DOHH2 (cell line): ENCODE measurements around the gene MYO5C.
"Not testable (repeated sequence)": the region's sequence is repeated elsewhere in the genome, so short reads cannot be mapped to it uniquely, and the experiment has no call there.

Source experiments
- H3F3A ChIP-seq: fragments of 200-600 bp; sonication (generic), shearing (Covaris generic); 2 replicates; pipeline ENCODE4 v1.6.0; 2016; ENCODE audit warnings: antibody characterized with exemption, mild to moderate bottlenecking; ENCODE audit not compliant: control insufficient read depth, insufficient read depth
- H3K27ac ChIP-seq: fragments of 200-600 bp; sonication (generic); 2 replicates; pipeline ENCODE4 v1.5.1; 2014; ENCODE audit warnings: low read depth, mild to moderate bottlenecking, low read length, moderate library complexity
- H3K27me3 ChIP-seq: fragments of 200-600 bp; sonication (generic); 2 replicates; pipeline ENCODE4 v1.6.1; 2014; ENCODE audit warnings: mild to moderate bottlenecking, low read length, mixed read lengths; ENCODE audit not compliant: control insufficient read depth
- H3K36me3 ChIP-seq: fragments of 200-600 bp; sonication (generic); 2 replicates; pipeline ENCODE4 v1.6.1; 2014; ENCODE audit warnings: mild to moderate bottlenecking, low read length, moderate library complexity, mixed read lengths; ENCODE audit not compliant: control insufficient read depth
- H3K4me1 ChIP-seq: fragments of 200-600 bp; sonication (generic); 2 replicates; pipeline ENCODE4 v1.6.1; 2014; ENCODE audit warnings: mild to moderate bottlenecking, low read length, mixed read lengths; ENCODE audit not compliant: control insufficient read depth
- H3K4me2 ChIP-seq: fragments of 200-600 bp; sonication (generic); 2 replicates; pipeline ENCODE4 v1.6.0; 2014; ENCODE audit warnings: mild to moderate bottlenecking, low read length, moderate library complexity
- H3K4me3 ChIP-seq: fragments of 200-600 bp; sonication (generic); 2 replicates; pipeline ENCODE4 v1.5.1; 2014; ENCODE audit warnings: mild to moderate bottlenecking, low read length, mixed read lengths
- H3K79me2 ChIP-seq: fragments of 200-600 bp; sonication (generic); 2 replicates; pipeline ENCODE4 v1.6.1; 2014; ENCODE audit warnings: mild to moderate bottlenecking, low read length, mixed read lengths; ENCODE audit not compliant: control insufficient read depth
- H3K9me2 ChIP-seq: fragments of 200-600 bp; sonication (generic); replicated peaks from 2 replicates; pipeline ENCODE4 v1.6.1; 2014; ENCODE audit warnings: mild to moderate bottlenecking, low read length, mixed read lengths; ENCODE audit not compliant: control insufficient read depth
- H3K9me3 ChIP-seq: fragments of 200-600 bp; sonication (generic); 2 replicates; pipeline ENCODE4 v1.6.1; 2014; ENCODE audit warnings: antibody characterized with exemption, low read length, mixed read lengths; ENCODE audit not compliant: control insufficient read depth, insufficient read depth
- H4K20me1 ChIP-seq: fragments of 200-600 bp; sonication (generic); 2 replicates; pipeline ENCODE4 v1.6.0; 2014; ENCODE audit warnings: low read depth, mild to moderate bottlenecking, antibody characterized with exemption, low read length, moderate library complexity; ENCODE audit not compliant: control insufficient read depth, insufficient read depth
- CTCF ChIP-seq: fragments of 200-600 bp; sonication (generic); IDR thresholded peaks from one replicate; pipeline ENCODE4 v1.5.1; 2014; ENCODE audit warnings: antibody characterized with exemption, mild to moderate bottlenecking, low read depth, low read length; ENCODE audit not compliant: poor library complexity, severe bottlenecking
- EZH2phosphoT487 ChIP-seq: fragments of 200-600 bp; sonication (generic); IDR thresholded peaks from 2 replicates; pipeline ENCODE4 v1.6.1; 2017; ENCODE audit warnings: borderline replicate concordance, mild to moderate bottlenecking, antibody characterized with exemption, low read length, moderate library complexity, mixed read lengths

Gene MYO5C

GRCh38 chr15:52288051-52288942 is 7.3 kb downstream of the MYO5C start:
- Histone ChIP-seq H3K36me3 (no peaks in the 10 kb centered on the region), H3K4me3 (no peak overlapping the region), H3K27ac (no peak overlapping the region), H3K27me3 (peaks cover 25% of the 10 kb centered on the region), H3K79me2 (no peaks in the 10 kb centered on the region), H4K20me1 (no peaks in the 10 kb centered on the region), H3K9me2 (no peaks in the 10 kb centered on the region), H3K9me3 (no peaks in the 10 kb centered on the region), H3K4me1 (no peaks in the 10 kb centered on the region), H3F3A (no peaks in the 10 kb centered on the region), H3K4me2 (no peak overlapping the region)
- TF ChIP-seq CTCF (no peak), EZH2phosphoT487 (no peak)

GRCh38 chr15:52287114-52287513 is 8.5 kb downstream of the MYO5C start:
- H3K27me3 ChIP-seq: peaks cover 13% of the 10 kb centered on the region
- no peaks in the 10 kb centered on the region for H3K79me2 ChIP-seq
- H3K9me2 ChIP-seq: no peaks in the 10 kb centered on the region
- TF ChIP-seq CTCF (no peak), EZH2phosphoT487 (no peak)
- no peaks in the 10 kb centered on the region for H3K9me3 ChIP-seq
- H3K27ac ChIP-seq: no peak overlapping the region
- H4K20me1 ChIP-seq: no peaks in the 10 kb centered on the region
- no peaks in the 10 kb centered on the region for H3K36me3 ChIP-seq
- no peak overlapping the region for H3K4me3 ChIP-seq
- H3K4me2 ChIP-seq: no peak overlapping the region
- H3K4me1 ChIP-seq: no peaks in the 10 kb centered on the region
- H3F3A ChIP-seq: no peaks in the 10 kb centered on the region

GRCh38 chr15:52285941-52286340 is 9.7 kb downstream of the MYO5C start:
- H3K36me3 ChIP-seq, H3K4me2 ChIP-seq, H3K4me3 ChIP-seq, H3K9me3 ChIP-seq, H3K9me2 ChIP-seq, H4K20me1 ChIP-seq, H3K4me1 ChIP-seq, H3K27ac ChIP-seq, H3F3A ChIP-seq, H3K79me2 ChIP-seq, H3K27me3 ChIP-seq: not testable (repeated sequence)

- H3K9me2 ChIP-seq: no peaks in the 10 kb centered on the region
- H3K79me2 ChIP-seq: no peaks in the 10 kb centered on the region
- no peaks in the 10 kb centered on the region for H3F3A ChIP-seq
- H3K9me3 ChIP-seq: no peaks in the 10 kb centered on the region
- H3K4me2 ChIP-seq: no peak overlapping the region
- TF ChIP-seq EZH2phosphoT487: no peak
- no peak for TF ChIP-seq CTCF
- H3K4me1 ChIP-seq: no peaks in the 10 kb centered on the region
- H3K27me3 ChIP-seq: no peaks in the 10 kb centered on the region
- H3K27ac ChIP-seq: no peak overlapping the region
- no peak overlapping the region for H3K4me3 ChIP-seq
- H3K36me3 ChIP-seq: no peaks in the 10 kb centered on the region
- no peaks in the 10 kb centered on the region for H4K20me1 ChIP-seq
Observed at GRCh38 chr15:52284164-52284563, 11.4 kb downstream of the MYO5C start.
